ENCODE results near the gene EDN2.
A peak's percentile ranks its signal among the peaks of the same experiment; 100 is the strongest.

The EDN2 gene

GRCh38 chr1:41524676-41525675 is 40.5 kb upstream of the EDN2 start:
- no peak overlapping the region for H3K9ac ChIP-seq (ENCODE audit: low read length)
- H3K36me3 ChIP-seq (ENCODE audit: control insufficient read depth, low read depth, low read length): no peaks in the 10 kb centered on the region
- H3K4me1 ChIP-seq (ENCODE audit: control insufficient read depth, low read depth, low read length): no peaks in the 10 kb centered on the region
- H3K27me3 ChIP-seq (ENCODE audit: control insufficient read depth, insufficient read depth, low read length): no peaks in the 10 kb centered on the region
- H3K27ac ChIP-seq (ENCODE audit: low read length): no peak overlapping the region
- H3K9me3 ChIP-seq (ENCODE audit: control insufficient read depth, low read depth, low read length): no peaks in the 10 kb centered on the region
- H3K4me3 ChIP-seq (ENCODE audit: low read length): no peak overlapping the region

- no peak overlapping the region for H3K9ac ChIP-seq (ENCODE audit: low read length)
- H3K4me3 ChIP-seq (ENCODE audit: low read length): no peak overlapping the region
- H3K9me3 ChIP-seq (ENCODE audit: control insufficient read depth, low read depth, low read length): no peaks in the 10 kb centered on the region
- no peaks in the 10 kb centered on the region for H3K36me3 ChIP-seq (ENCODE audit: control insufficient read depth, low read depth, low read length)
- H3K27me3 ChIP-seq (ENCODE audit: control insufficient read depth, insufficient read depth, low read length): no peaks in the 10 kb centered on the region
- no peak overlapping the region for H3K27ac ChIP-seq (ENCODE audit: low read length)
- H3K4me1 ChIP-seq (ENCODE audit: control insufficient read depth, low read depth, low read length): no peaks in the 10 kb centered on the region
These were observed 39.6 kb upstream of the EDN2 start for GRCh38 chr1:41523949-41524675.

GRCh38 chr1:41523071-41523470 is 38.6 kb upstream of the EDN2 start:
- no peaks in the 10 kb centered on the region for H3K27me3 ChIP-seq (ENCODE audit: control insufficient read depth, insufficient read depth, low read length)
- H3K4me1 ChIP-seq (ENCODE audit: control insufficient read depth, low read depth, low read length): no peaks in the 10 kb centered on the region
- no peak overlapping the region for H3K4me3 ChIP-seq (ENCODE audit: low read length)
- H3K9me3 ChIP-seq (ENCODE audit: control insufficient read depth, low read depth, low read length): no peaks in the 10 kb centered on the region
- H3K9ac ChIP-seq (ENCODE audit: low read length): no peak overlapping the region
- H3K36me3 ChIP-seq (ENCODE audit: control insufficient read depth, low read depth, low read length): no peaks in the 10 kb centered on the region
- no peak overlapping the region for H3K27ac ChIP-seq (ENCODE audit: low read length)

GRCh38 chr1:41521766-41522165 is 37.3 kb upstream of the EDN2 start:
- H3K27me3 ChIP-seq (ENCODE audit: control insufficient read depth, insufficient read depth, low read length): peaks cover 4% of the 10 kb centered on the region
- H3K4me3 ChIP-seq (ENCODE audit: low read length): no peak overlapping the region
- H3K4me1 ChIP-seq (ENCODE audit: control insufficient read depth, low read depth, low read length): no peaks in the 10 kb centered on the region
- H3K9ac ChIP-seq (ENCODE audit: low read length): no peak overlapping the region
- no peaks in the 10 kb centered on the region for H3K36me3 ChIP-seq (ENCODE audit: control insufficient read depth, low read depth, low read length)
- no peak overlapping the region for H3K27ac ChIP-seq (ENCODE audit: low read length)
- no peaks in the 10 kb centered on the region for H3K9me3 ChIP-seq (ENCODE audit: control insufficient read depth, low read depth, low read length)

GRCh38 chr1:41520951-41521752 is 36.7 kb upstream of the EDN2 start:
- Histone ChIP-seq H3K9me3 (ENCODE audit: control insufficient read depth, low read depth, low read length) (no peaks in the 10 kb centered on the region), H3K27ac (ENCODE audit: low read length) (no peak overlapping the region), H3K4me1 (ENCODE audit: control insufficient read depth, low read depth, low read length) (no peaks in the 10 kb centered on the region), H3K4me3 (ENCODE audit: low read length) (no peak overlapping the region), H3K36me3 (ENCODE audit: control insufficient read depth, low read depth, low read length) (no peaks in the 10 kb centered on the region), H3K27me3 (ENCODE audit: control insufficient read depth, insufficient read depth, low read length) (peaks cover 9% of the 10 kb centered on the region), H3K9ac (ENCODE audit: low read length) (no peak overlapping the region)

GRCh38 chr1:41519667-41520066 is 35.2 kb upstream of the EDN2 start:
- Histone ChIP-seq H3K4me1 (ENCODE audit: control insufficient read depth, low read depth, low read length) (peaks cover 7% of the 10 kb centered on the region), H3K36me3 (ENCODE audit: control insufficient read depth, low read depth, low read length) (no peaks in the 10 kb centered on the region), H3K9me3 (ENCODE audit: control insufficient read depth, low read depth, low read length) (no peaks in the 10 kb centered on the region), H3K27me3 (ENCODE audit: control insufficient read depth, insufficient read depth, low read length) (peaks cover 9% of the 10 kb centered on the region), H3K27ac (ENCODE audit: low read length) (no peak overlapping the region), H3K4me3 (ENCODE audit: low read length) (no peak overlapping the region), H3K9ac (ENCODE audit: low read length) (no peak overlapping the region)

GRCh38 chr1:41518471-41518870 is 34.0 kb upstream of the EDN2 start:
- Histone ChIP-seq H3K27me3 (ENCODE audit: control insufficient read depth, insufficient read depth, low read length) (peaks cover 9% of the 10 kb centered on the region), H3K36me3 (ENCODE audit: control insufficient read depth, low read depth, low read length) (no peaks in the 10 kb centered on the region), H3K9ac (ENCODE audit: low read length) (no peak overlapping the region), H3K4me1 (ENCODE audit: control insufficient read depth, low read depth, low read length) (peaks cover 7% of the 10 kb centered on the region), H3K9me3 (ENCODE audit: control insufficient read depth, low read depth, low read length) (no peaks in the 10 kb centered on the region), H3K27ac (ENCODE audit: low read length) (no peak overlapping the region), H3K4me3 (ENCODE audit: low read length) (no peak overlapping the region)

GRCh38 chr1:41517062-41517438 is 32.6 kb upstream of the EDN2 start:
- Histone ChIP-seq H3K27me3 (ENCODE audit: control insufficient read depth, insufficient read depth, low read length) (peaks cover 9% of the 10 kb centered on the region), H3K4me3 (ENCODE audit: low read length) (no peak overlapping the region), H3K27ac (ENCODE audit: low read length) (no peak overlapping the region), H3K9ac (ENCODE audit: low read length) (no peak overlapping the region), H3K4me1 (ENCODE audit: control insufficient read depth, low read depth, low read length) (peaks cover 7% of the 10 kb centered on the region), H3K9me3 (ENCODE audit: control insufficient read depth, low read depth, low read length) (no peaks in the 10 kb centered on the region), H3K36me3 (ENCODE audit: control insufficient read depth, low read depth, low read length) (no peaks in the 10 kb centered on the region)

GRCh38 chr1:41516168-41517061 is 31.9 kb upstream of the EDN2 start:
- peaks cover 9% of the 10 kb centered on the region for H3K27me3 ChIP-seq (ENCODE audit: control insufficient read depth, insufficient read depth, low read length)
- peak overlapping the region; percentile 54 for H3K4me3 ChIP-seq (ENCODE audit: low read length)
- H3K36me3 ChIP-seq (ENCODE audit: control insufficient read depth, low read depth, low read length): no peaks in the 10 kb centered on the region
- H3K9me3 ChIP-seq (ENCODE audit: control insufficient read depth, low read depth, low read length): no peaks in the 10 kb centered on the region
- no peak overlapping the region for H3K27ac ChIP-seq (ENCODE audit: low read length)
- peaks cover 7% of the 10 kb centered on the region for H3K4me1 ChIP-seq (ENCODE audit: control insufficient read depth, low read depth, low read length)
- no peak overlapping the region for H3K9ac ChIP-seq (ENCODE audit: low read length)

- H3K27me3 ChIP-seq (ENCODE audit: control insufficient read depth, insufficient read depth, low read length): peaks cover 9% of the 10 kb centered on the region
- H3K36me3 ChIP-seq (ENCODE audit: control insufficient read depth, low read depth, low read length): no peaks in the 10 kb centered on the region
- no peaks in the 10 kb centered on the region for H3K9me3 ChIP-seq (ENCODE audit: control insufficient read depth, low read depth, low read length)
- H3K27ac ChIP-seq (ENCODE audit: low read length): no peak overlapping the region
- peak overlapping the region; percentile 54 for H3K4me3 ChIP-seq (ENCODE audit: low read length)
- no peak overlapping the region for H3K9ac ChIP-seq (ENCODE audit: low read length)
- peaks cover 7% of the 10 kb centered on the region for H3K4me1 ChIP-seq (ENCODE audit: control insufficient read depth, low read depth, low read length)
These were observed 31.3 kb upstream of the EDN2 start for GRCh38 chr1:41515778-41516167.
